ENCODE measurements around the gene GIGYF1.

Gene GIGYF1

DNA sequence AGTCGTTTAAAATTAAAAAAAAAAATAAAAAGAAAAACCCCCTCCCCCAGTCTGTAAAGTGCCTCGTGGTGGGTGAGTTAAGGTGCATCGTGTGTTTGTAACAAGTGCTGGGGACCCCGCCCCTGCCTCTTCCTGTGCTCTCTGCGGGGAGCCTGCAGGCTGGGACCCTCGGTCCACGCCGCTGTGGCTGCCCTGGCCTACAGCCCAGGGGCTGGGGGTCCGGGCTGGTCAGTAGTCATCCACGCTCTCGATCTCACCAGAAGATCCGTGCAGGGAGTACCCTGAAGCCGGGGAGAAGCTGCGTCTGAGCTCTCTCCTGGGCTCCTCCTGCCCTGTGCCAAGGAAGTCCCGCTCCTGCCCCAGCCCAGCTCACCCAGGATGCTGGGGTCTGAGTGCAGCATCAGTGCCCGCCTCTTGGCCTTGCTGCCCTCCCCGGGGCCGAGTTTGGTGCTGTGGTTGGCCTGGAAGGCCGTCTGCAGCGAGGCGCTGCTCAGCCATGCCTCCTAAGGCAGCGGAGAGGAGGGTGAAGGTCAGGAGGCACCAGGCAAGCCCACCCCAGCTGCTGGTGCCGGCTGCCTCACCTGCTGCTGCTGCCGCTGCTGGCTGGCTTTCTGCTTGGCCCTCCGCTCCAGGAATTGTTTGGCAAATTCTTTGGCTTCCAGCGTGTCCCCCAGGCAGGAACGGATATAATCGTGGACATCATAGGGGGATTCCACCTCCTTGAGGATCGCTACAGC lies 12.4 kb downstream of the GIGYF1 start:
- TF ChIP-seq RARB (CRISPR knock-in tag; IDR thresholded peaks at IDR 0.05) (no peak), ZFP30 (CRISPR knock-in tag; IDR thresholded peaks at IDR 0.05) (no peak), BACH2 (CRISPR knock-in tag; IDR thresholded peaks at IDR 0.05; ENCODE audit: borderline replicate concordance) (no peak), CREB5 (CRISPR knock-in tag; IDR thresholded peaks at IDR 0.05; ENCODE audit: low read depth) (no peak), ZNF8 (CRISPR knock-in tag; IDR thresholded peaks at IDR 0.05) (no peak), ARNTL (CRISPR knock-in tag; IDR thresholded peaks at IDR 0.05; ENCODE audit: borderline replicate concordance, low read depth) (no peak), TCF4 (CRISPR knock-in tag; IDR thresholded peaks at IDR 0.05; ENCODE audit: borderline replicate concordance) (no peak), OSR1 (CRISPR knock-in tag; IDR thresholded peaks at IDR 0.05) (no peak), CSRNP3 (CRISPR knock-in tag; IDR thresholded peaks at IDR 0.05) (no peak)
- TF ChIP-seq, protein P1, sequence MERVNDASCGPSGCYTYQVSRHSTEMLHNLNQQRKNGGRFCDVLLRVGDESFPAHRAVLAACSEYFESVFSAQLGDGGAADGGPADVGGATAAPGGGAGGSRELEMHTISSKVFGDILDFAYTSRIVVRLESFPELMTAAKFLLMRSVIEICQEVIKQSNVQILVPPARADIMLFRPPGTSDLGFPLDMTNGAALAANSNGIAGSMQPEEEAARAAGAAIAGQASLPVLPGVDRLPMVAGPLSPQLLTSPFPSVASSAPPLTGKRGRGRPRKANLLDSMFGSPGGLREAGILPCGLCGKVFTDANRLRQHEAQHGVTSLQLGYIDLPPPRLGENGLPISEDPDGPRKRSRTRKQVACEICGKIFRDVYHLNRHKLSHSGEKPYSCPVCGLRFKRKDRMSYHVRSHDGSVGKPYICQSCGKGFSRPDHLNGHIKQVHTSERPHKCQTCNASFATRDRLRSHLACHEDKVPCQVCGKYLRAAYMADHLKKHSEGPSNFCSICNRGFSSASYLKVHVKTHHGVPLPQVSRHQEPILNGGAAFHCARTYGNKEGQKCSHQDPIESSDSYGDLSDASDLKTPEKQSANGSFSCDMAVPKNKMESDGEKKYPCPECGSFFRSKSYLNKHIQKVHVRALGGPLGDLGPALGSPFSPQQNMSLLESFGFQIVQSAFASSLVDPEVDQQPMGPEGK (CRISPR knock-in tag; IDR thresholded peaks at IDR 0.05; ENCODE audit: borderline replicate concordance): no peak
- no peak for ATAC-seq

GRCh38 chr7:100680576-100681271 lies 13.3 kb downstream of the GIGYF1 start:
- no peak for ATAC-seq
- TF ChIP-seq CREB5 (CRISPR knock-in tag; IDR thresholded peaks at IDR 0.05; ENCODE audit: low read depth): no peak
- no peak for TF ChIP-seq CSRNP3 (CRISPR knock-in tag; IDR thresholded peaks at IDR 0.05)
- TF ChIP-seq, protein P1 (CRISPR knock-in tag; IDR thresholded peaks at IDR 0.05; ENCODE audit: borderline replicate concordance): no peak
- TF ChIP-seq ARNTL (CRISPR knock-in tag; IDR thresholded peaks at IDR 0.05; ENCODE audit: borderline replicate concordance, low read depth): no peak
- no peak for TF ChIP-seq TOX (CRISPR knock-in tag; IDR thresholded peaks at IDR 0.05; ENCODE audit: borderline replicate concordance)
- TF ChIP-seq ISL1 (CRISPR knock-in tag; IDR thresholded peaks at IDR 0.05): no peak
- no peak for TF ChIP-seq ZNF70 (CRISPR knock-in tag; IDR thresholded peaks at IDR 0.05)
- no peak for TF ChIP-seq TSHZ2 (CRISPR knock-in tag; IDR thresholded peaks at IDR 0.05)
- TF ChIP-seq TCF4 (CRISPR knock-in tag; IDR thresholded peaks at IDR 0.05; ENCODE audit: borderline replicate concordance): no peak
- TF ChIP-seq ZNF565 (CRISPR knock-in tag; conservative IDR thresholded peaks at IDR 0.05; ENCODE audit: low read depth): no peak
- no peak for TF ChIP-seq ZFP3 (CRISPR knock-in tag; IDR thresholded peaks at IDR 0.05)
- no peak for TF ChIP-seq OSR1 (CRISPR knock-in tag; IDR thresholded peaks at IDR 0.05)
- TF ChIP-seq PPARA (CRISPR knock-in tag; IDR thresholded peaks at IDR 0.05; ENCODE audit: borderline replicate concordance): no peak
- no peak for TF ChIP-seq GLIS3 (CRISPR knock-in tag; IDR thresholded peaks at IDR 0.05)
- no peak for TF ChIP-seq SNAI2 (CRISPR knock-in tag; IDR thresholded peaks at IDR 0.05)
- no peak for TF ChIP-seq ZC3H10 (CRISPR knock-in tag; IDR thresholded peaks at IDR 0.05)
- no peak for TF ChIP-seq CSDC2 (CRISPR knock-in tag; IDR thresholded peaks at IDR 0.05)
- TF ChIP-seq ZFP30 (CRISPR knock-in tag; IDR thresholded peaks at IDR 0.05): no peak

All from SK-N-SH treated with all-trans-retinoic acid at 6 μM for 48 hours (cell line).